Measurements from ENCODE around the gene ANKRD63.

The ANKRD63 gene

GRCh38 chr15:40245666-40246450 is 37.0 kb downstream of the ANKRD63 start:
- H2AFZ ChIP-seq (ENCODE audit: low read length): no peak overlapping the region
- no peaks in the 10 kb centered on the region for H4K20me1 ChIP-seq (ENCODE audit: insufficient read depth, low read length)
- DNase-seq: no peak
- H3K9ac ChIP-seq (ENCODE audit: low read length): no peak overlapping the region
- no peaks in the 10 kb centered on the region for H3K9me2 ChIP-seq (replicated peaks; ENCODE audit: insufficient read depth, low read length)
- TF ChIP-seq EZH2 (optimal IDR thresholded peaks at IDR 0.05; ENCODE audit: low read depth, low read length): no peak
- no peak for TF ChIP-seq EZH2phosphoT487 (IDR thresholded peaks at IDR 0.05; ENCODE audit: low read length)
- no peak for TF ChIP-seq CTCF (IDR thresholded peaks at IDR 0.05; ENCODE audit: low read length)
- H3K4me3 ChIP-seq (ENCODE audit: low read length): no peak overlapping the region
- H3K9me3 ChIP-seq (replicated peaks; ENCODE audit: insufficient read depth, low read length): no peaks in the 10 kb centered on the region
- no peak overlapping the region for H3K4me2 ChIP-seq (ENCODE audit: low read depth, low read length)
- H3K27ac ChIP-seq (ENCODE audit: low read length): no peak overlapping the region
- no peaks in the 10 kb centered on the region for H3K36me3 ChIP-seq (replicated peaks; ENCODE audit: insufficient read depth, low read length)
- H3K4me1 ChIP-seq (ENCODE audit: low read length): no peaks in the 10 kb centered on the region
- H3K79me2 ChIP-seq (ENCODE audit: low read length): no peaks in the 10 kb centered on the region
- H3F3A ChIP-seq (ENCODE audit: insufficient read depth, low read length): no peaks in the 10 kb centered on the region
- no peaks in the 10 kb centered on the region for H3K27me3 ChIP-seq (replicated peaks; ENCODE audit: insufficient read depth, low read length)

GRCh38 chr15:40244961-40245523 is 37.8 kb downstream of the ANKRD63 start:
- no peak overlapping the region for H3K9ac ChIP-seq (ENCODE audit: low read length)
- TF ChIP-seq EZH2phosphoT487 (IDR thresholded peaks at IDR 0.05; ENCODE audit: low read length): no peak
- no peak for TF ChIP-seq EZH2 (optimal IDR thresholded peaks at IDR 0.05; ENCODE audit: low read depth, low read length)
- no peak for TF ChIP-seq CTCF (IDR thresholded peaks at IDR 0.05; ENCODE audit: low read length)
- no peaks in the 10 kb centered on the region for H3K9me3 ChIP-seq (replicated peaks; ENCODE audit: insufficient read depth, low read length)
- H3K36me3 ChIP-seq (replicated peaks; ENCODE audit: insufficient read depth, low read length): no peaks in the 10 kb centered on the region
- H4K20me1 ChIP-seq (ENCODE audit: insufficient read depth, low read length): no peaks in the 10 kb centered on the region
- H3K4me3 ChIP-seq (ENCODE audit: low read length): no peak overlapping the region
- DNase-seq: no peak
- H3K4me2 ChIP-seq (ENCODE audit: low read depth, low read length): no peak overlapping the region
- no peak overlapping the region for H3K27ac ChIP-seq (ENCODE audit: low read length)
- no peaks in the 10 kb centered on the region for H3F3A ChIP-seq (ENCODE audit: insufficient read depth, low read length)
- no peaks in the 10 kb centered on the region for H3K9me2 ChIP-seq (replicated peaks; ENCODE audit: insufficient read depth, low read length)
- H2AFZ ChIP-seq (ENCODE audit: low read length): no peak overlapping the region
- H3K79me2 ChIP-seq (ENCODE audit: low read length): no peaks in the 10 kb centered on the region
- no peaks in the 10 kb centered on the region for H3K4me1 ChIP-seq (ENCODE audit: low read length)
- no peaks in the 10 kb centered on the region for H3K27me3 ChIP-seq (replicated peaks; ENCODE audit: insufficient read depth, low read length)

- Histone ChIP-seq H3K27ac (ENCODE audit: low read length) (no peak overlapping the region), H3K9me2 (replicated peaks; ENCODE audit: insufficient read depth, low read length) (no peaks in the 10 kb centered on the region), H3K9me3 (replicated peaks; ENCODE audit: insufficient read depth, low read length) (no peaks in the 10 kb centered on the region), H3K4me2 (ENCODE audit: low read depth, low read length) (no peak overlapping the region), H4K20me1 (ENCODE audit: insufficient read depth, low read length) (no peaks in the 10 kb centered on the region), H3F3A (ENCODE audit: insufficient read depth, low read length) (no peaks in the 10 kb centered on the region), H3K79me2 (ENCODE audit: low read length) (no peaks in the 10 kb centered on the region), H3K9ac (ENCODE audit: low read length) (no peak overlapping the region), H3K36me3 (replicated peaks; ENCODE audit: insufficient read depth, low read length) (no peaks in the 10 kb centered on the region), H3K4me3 (ENCODE audit: low read length) (no peak overlapping the region), H3K4me1 (ENCODE audit: low read length) (0 out of 2 replicates have a peak, but pooled peaks cover 4% of the 10 kb centered on the region), H2AFZ (ENCODE audit: low read length) (no peak overlapping the region), H3K27me3 (replicated peaks; ENCODE audit: insufficient read depth, low read length) (no peaks in the 10 kb centered on the region)
- no peak for DNase-seq
- TF ChIP-seq EZH2phosphoT487 (IDR thresholded peaks at IDR 0.05; ENCODE audit: low read length): no peak
- TF ChIP-seq EZH2 (optimal IDR thresholded peaks at IDR 0.05; ENCODE audit: low read depth, low read length): no peak
- no peak for TF ChIP-seq CTCF (IDR thresholded peaks at IDR 0.05; ENCODE audit: low read length)
Observed at GRCh38 chr15:40243126-40243810, 39.6 kb downstream of the ANKRD63 start.
